SK-N-SH treated with all-trans-retinoic acid at 6 μM for 48 hours (cell line): ENCODE results near the gene COL6A6.

ENCODE experiments used
- ATAC-seq: fragments of 200-7000 bp; cut with Tn5 transposase; 3 replicates; pipeline ENCODE4 v1.9.1; 2020; ENCODE audit warnings: mild to moderate bottlenecking, moderate library complexity
- ARNTL ChIP-seq: fragments of 450-650 bp; formaldehyde crosslinking; IDR thresholded peaks from 2 replicates; pipeline ENCODE4 v1.5.0; 2020; ENCODE audit warnings: low read depth, mild to moderate bottlenecking, moderate library complexity, borderline replicate concordance
- BACH2 ChIP-seq: fragments of 250-450 bp; sonication (Bioruptor Pico); IDR thresholded peaks from 2 replicates; pipeline ENCODE4 v1.9.0; 2021; ENCODE audit warnings: mild to moderate bottlenecking, borderline replicate concordance
- CREB5 ChIP-seq: fragments of 250-450 bp; sonication (Bioruptor Pico); IDR thresholded peaks from 2 replicates; pipeline ENCODE4 v1.5.1; 2020; ENCODE audit warnings: low read depth, mild to moderate bottlenecking, moderate library complexity
- CSDC2 ChIP-seq: fragments of 250-450 bp; sonication (Bioruptor Pico); IDR thresholded peaks from 2 replicates; pipeline ENCODE4 v1.5.0; 2020; ENCODE audit warnings: mild to moderate bottlenecking, moderate library complexity
- CSRNP3 ChIP-seq: fragments of 250-450 bp; sonication (Bioruptor Pico); IDR thresholded peaks from 2 replicates; pipeline ENCODE4 v1.5.1; 2021; ENCODE audit warnings: mild to moderate bottlenecking, moderate library complexity
- GLIS3 ChIP-seq: fragments of 250-450 bp; sonication (Bioruptor Pico); IDR thresholded peaks from 2 replicates; pipeline ENCODE4 v1.5.0; 2020; ENCODE audit warnings: mild to moderate bottlenecking, moderate library complexity
- ISL1 ChIP-seq: fragments of 250-450 bp; sonication (Bioruptor Pico); IDR thresholded peaks from 2 replicates; pipeline ENCODE4 v2.1.2; 2022; ENCODE audit warnings: mild to moderate bottlenecking, moderate library complexity
- OSR1 ChIP-seq: fragments of 250-450 bp; sonication (Bioruptor Pico); IDR thresholded peaks from 2 replicates; pipeline ENCODE4 v1.8.0; 2022; ENCODE audit warnings: moderate library complexity, mild to moderate bottlenecking, inconsistent platforms
- PATZ1 ChIP-seq: fragments of 250-450 bp; sonication (Bioruptor Pico); IDR thresholded peaks from 2 replicates; pipeline ENCODE4 v1.8.0; 2020; ENCODE audit warnings: mild to moderate bottlenecking, moderate library complexity, borderline replicate concordance
- POU6F1 ChIP-seq: fragments of 250-450 bp; sonication (Bioruptor Pico); IDR thresholded peaks from 2 replicates; pipeline ENCODE4 v1.8.0; 2021; ENCODE audit warnings: low read depth, mild to moderate bottlenecking, moderate library complexity, borderline replicate concordance
- PPARA ChIP-seq: fragments of 250-450 bp; sonication (Bioruptor Pico); IDR thresholded peaks from 2 replicates; pipeline ENCODE4 v1.5.0; 2020; ENCODE audit warnings: mild to moderate bottlenecking, borderline replicate concordance
- RARB ChIP-seq: fragments of 250-450 bp; sonication (Bioruptor Pico); IDR thresholded peaks from 2 replicates; pipeline ENCODE4 v1.8.0; 2021; ENCODE audit warnings: mild to moderate bottlenecking, moderate library complexity
- SNAI2 ChIP-seq: fragments of 250-450 bp; sonication (Bioruptor Pico); IDR thresholded peaks from 2 replicates; pipeline ENCODE4 v1.5.0; 2020; ENCODE audit warnings: mild to moderate bottlenecking, moderate library complexity
- TCF4 ChIP-seq: fragments of 250-450 bp; sonication (Bioruptor Pico); IDR thresholded peaks from 2 replicates; pipeline ENCODE4 v1.8.0; 2021; ENCODE audit warnings: mild to moderate bottlenecking, moderate library complexity, borderline replicate concordance
- TOX ChIP-seq: fragments of 250-450 bp; sonication (Bioruptor Pico); IDR thresholded peaks from 2 replicates; pipeline ENCODE4 v1.8.0; 2021; ENCODE audit warnings: mild to moderate bottlenecking, moderate library complexity, borderline replicate concordance
- TSHZ2 ChIP-seq: fragments of 250-450 bp; sonication (Bioruptor Pico); IDR thresholded peaks from 2 replicates; pipeline ENCODE4 v1.5.0; 2020; ENCODE audit warnings: mild to moderate bottlenecking, moderate library complexity
- ZC3H10 ChIP-seq: fragments of 250-450 bp; sonication (Bioruptor Pico); IDR thresholded peaks from 2 replicates; pipeline ENCODE4 v1.5.1; 2021; ENCODE audit warnings: mild to moderate bottlenecking, moderate library complexity
- ZFP3 ChIP-seq: fragments of 250-450 bp; sonication (Bioruptor Pico); IDR thresholded peaks from 2 replicates; pipeline ENCODE4 v1.5.0; 2020; ENCODE audit warnings: mild to moderate bottlenecking, moderate library complexity
- ZNF565 ChIP-seq: fragments of 450-650 bp; formaldehyde crosslinking; conservative IDR thresholded peaks from 2 replicates; pipeline ENCODE4 v1.5.0; 2020; ENCODE audit warnings: low read depth, mild to moderate bottlenecking, moderate library complexity
- ZNF70 ChIP-seq: fragments of 450-650 bp; formaldehyde crosslinking; IDR thresholded peaks from 2 replicates; pipeline ENCODE4 v1.5.0; 2020; ENCODE audit warnings: mild to moderate bottlenecking, moderate library complexity

Gene COL6A6

GRCh38 chr3:130488288-130488687 lies 28.7 kb upstream of the COL6A6 start (continued):
- TF ChIP-seq SNAI2 = 0 out of 2 replicates have a peak, but pooled peaks have one; percentile 20

- no peak for TF ChIP-seq GLIS3 (CRISPR knock-in tag)
- TF ChIP-seq ZNF70 = no peak
- no peak for TF ChIP-seq PATZ1
- no peak for TF ChIP-seq TSHZ2
- no peak for TF ChIP-seq SNAI2
- no peak for TF ChIP-seq ZC3H10
- no peak for TF ChIP-seq TCF4 (CRISPR knock-in tag)
- no peak for TF ChIP-seq ARNTL
- TF ChIP-seq CREB5 (CRISPR knock-in tag) = no peak
- TF ChIP-seq RARB (CRISPR knock-in tag) = no peak
- no peak for TF ChIP-seq BACH2 (CRISPR knock-in tag)
- TF ChIP-seq ZFP3 (CRISPR knock-in tag) = no peak
- no peak for TF ChIP-seq OSR1 (CRISPR knock-in tag)
- no peak for ATAC-seq
These were observed 28.1 kb upstream of the COL6A6 start for GRCh38 chr3:130488769-130489450.

GRCh38 chr3:130490241-130490640 lies 26.7 kb upstream of the COL6A6 start:
- TF ChIP-seq TOX (CRISPR knock-in tag) = no peak
- no peak for TF ChIP-seq CREB5 (CRISPR knock-in tag)
- no peak for TF ChIP-seq SNAI2
- no peak for TF ChIP-seq ZNF565 (CRISPR knock-in tag)
- no peak; the same call in 1 of the 2 replicates for TF ChIP-seq ISL1 (CRISPR knock-in tag)
- TF ChIP-seq PPARA (CRISPR knock-in tag) = no peak
- no peak for TF ChIP-seq POU6F1 (CRISPR knock-in tag)
- no peak for TF ChIP-seq TCF4 (CRISPR knock-in tag)
- no peak for TF ChIP-seq ZNF70
- no peak for TF ChIP-seq ZC3H10
- TF ChIP-seq CSRNP3 (CRISPR knock-in tag) = no peak
- no peak for TF ChIP-seq CSDC2
- TF ChIP-seq ZFP3 (CRISPR knock-in tag) = no peak
- no peak for TF ChIP-seq BACH2 (CRISPR knock-in tag)
- no peak for TF ChIP-seq ARNTL
- ATAC-seq = no peak
